SKM-1 treated with dmso at 0.1 percent for 144 hours (cell line): Measurements from ENCODE around the gene LMTK2.

Experiments
- DNase-seq: peaks from one replicate; lab custom pipeline; 2025; ENCODE audit not compliant: unreplicated experiment; lab: John Stamatoyannopoulos, UW

The LMTK2 gene

DNA sequence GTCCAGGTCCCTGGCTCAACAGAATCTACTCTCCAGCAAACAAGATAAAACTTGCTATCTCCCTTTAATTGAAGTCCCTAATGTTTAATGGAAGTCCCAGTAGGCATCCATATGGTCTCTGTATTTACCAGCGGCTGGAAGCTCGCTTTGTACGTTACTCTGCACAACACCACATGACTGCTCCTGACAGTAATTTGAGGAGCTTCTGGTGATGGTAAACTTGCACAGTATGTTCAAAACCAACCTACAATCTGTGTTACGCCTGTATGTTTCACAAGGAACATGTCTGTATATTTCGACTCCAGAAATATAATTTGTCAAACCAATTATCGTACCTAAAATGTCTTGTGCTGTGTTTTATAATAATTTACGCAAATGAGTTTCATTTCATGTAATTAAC, 149.8 kb downstream of the LMTK2 start:
- no peak for DNase-seq

DNA sequence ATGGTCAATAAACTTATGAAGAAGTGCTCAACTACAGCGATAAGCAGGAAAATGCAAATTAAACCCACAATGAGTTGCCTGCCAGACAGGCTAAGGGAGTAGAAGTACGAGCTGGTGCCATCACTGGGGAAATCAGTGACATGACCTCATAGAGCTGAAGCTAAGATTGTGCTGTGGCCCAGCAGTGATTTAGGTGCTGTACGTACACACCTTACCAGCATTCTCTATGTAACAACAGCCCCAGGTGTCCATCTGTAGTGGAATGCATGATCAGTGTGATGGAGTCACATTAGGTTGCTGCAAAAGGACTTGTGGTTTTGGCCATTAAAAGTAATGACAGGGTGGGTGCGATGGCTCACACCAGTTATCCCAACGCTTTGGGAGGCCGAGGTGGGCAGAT, 151.0 kb downstream of the LMTK2 start:
- no peak for DNase-seq
